ENCODE results near the gene YWHAB.
A peak's percentile ranks its signal among the peaks of the same experiment; 100 is the strongest.
"Not testable (repeated sequence)": the region's sequence is repeated elsewhere in the genome, so short reads cannot be mapped to it uniquely, and the experiment has no call there.

Gene YWHAB

DNA sequence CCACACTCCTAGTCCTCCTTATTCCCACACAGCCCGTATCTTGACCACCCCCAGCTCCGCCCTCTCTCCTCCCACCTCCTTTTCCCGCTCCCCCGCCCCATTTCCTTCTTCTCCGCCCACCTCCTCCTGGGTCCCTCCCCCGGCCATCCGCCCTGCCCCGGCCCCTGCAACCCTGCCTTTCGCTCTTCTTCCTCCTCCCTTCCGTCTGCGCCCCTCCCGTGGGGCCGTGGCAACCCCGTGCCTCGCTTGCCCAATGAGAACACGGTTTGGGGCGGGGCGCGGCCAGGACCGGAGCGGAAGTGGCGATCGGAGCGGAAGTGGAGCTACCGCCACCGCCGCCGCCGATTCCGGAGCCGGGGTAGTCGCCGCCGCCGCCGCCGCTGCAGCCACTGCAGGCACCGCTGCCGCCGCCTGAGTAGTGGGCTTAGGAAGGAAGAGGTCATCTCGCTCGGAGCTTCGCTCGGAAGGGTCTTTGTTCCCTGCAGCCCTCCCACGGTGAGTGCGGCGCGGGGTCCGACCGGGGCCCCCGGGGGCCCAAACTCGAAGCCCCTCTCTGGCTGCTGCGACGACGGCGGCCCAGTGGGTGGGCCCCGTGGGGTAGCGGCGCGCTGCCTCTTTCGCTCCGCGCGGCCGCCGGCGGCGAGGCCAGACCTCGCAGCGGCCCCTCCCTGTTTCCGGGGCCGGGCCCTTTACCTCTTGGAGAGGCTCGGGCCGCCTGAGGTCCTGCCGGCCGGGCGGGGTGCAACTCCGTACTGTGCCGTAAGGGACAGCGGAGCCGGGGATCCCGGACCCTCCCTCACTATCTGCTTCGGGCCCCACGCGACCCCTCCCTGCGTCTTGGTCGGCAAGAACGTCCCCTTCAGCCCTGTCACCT, at the start of gene YWHAB:
Gene YWHAB, plus strand, starts transcription at position 314 of the 874 bp plus-strand sequence. CDS start 15,829 bp downstream, outside the sequence.
- peak; percentile 99 for DNase-seq

DNA sequence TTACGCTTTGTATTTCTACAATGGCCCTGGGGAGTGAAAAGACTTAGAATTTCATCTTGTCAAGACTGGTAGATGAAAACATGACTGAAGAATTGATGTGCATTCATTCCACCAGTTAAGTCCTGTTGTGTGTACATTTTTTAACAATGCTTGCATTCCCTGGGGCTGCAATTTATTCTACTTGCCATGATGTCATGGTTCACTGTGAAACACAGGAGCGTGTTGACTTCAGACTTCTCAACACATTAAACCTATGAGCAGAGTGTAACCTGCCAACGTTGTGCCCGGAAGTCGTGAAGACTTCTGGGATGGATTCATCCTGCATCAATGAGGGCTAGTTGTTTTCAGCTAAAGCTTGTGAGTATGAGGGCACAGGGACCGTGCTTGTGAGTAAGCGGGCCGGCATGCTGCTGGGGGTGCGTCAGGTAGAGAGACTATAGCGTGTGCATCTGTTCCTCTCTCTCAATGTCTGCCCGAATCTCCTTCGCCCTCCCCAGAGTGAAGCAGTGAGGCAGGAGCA, 48.8 kb upstream of the YWHAB start:
- DNase-seq = no peak

DNA sequence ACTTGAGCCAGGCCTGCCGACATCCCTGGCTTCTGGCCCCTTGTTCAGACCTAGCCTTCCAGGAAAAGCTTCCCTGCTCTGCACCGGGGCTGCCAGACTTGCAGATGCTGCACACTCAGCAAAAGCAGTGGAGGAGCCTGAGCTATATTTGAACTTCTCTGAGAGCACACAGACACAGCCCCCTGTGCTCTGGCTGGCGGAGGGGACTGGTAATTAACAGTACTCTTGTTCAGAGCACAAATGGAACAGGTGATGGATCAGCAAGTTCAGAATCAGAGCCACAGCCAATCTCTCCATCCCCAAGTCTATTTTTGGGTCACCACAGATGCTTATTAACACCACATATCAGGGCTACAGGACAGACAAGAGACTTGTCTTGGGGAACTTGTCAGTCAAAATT, 47.6 kb upstream of the YWHAB start:
- no peak for DNase-seq

DNA sequence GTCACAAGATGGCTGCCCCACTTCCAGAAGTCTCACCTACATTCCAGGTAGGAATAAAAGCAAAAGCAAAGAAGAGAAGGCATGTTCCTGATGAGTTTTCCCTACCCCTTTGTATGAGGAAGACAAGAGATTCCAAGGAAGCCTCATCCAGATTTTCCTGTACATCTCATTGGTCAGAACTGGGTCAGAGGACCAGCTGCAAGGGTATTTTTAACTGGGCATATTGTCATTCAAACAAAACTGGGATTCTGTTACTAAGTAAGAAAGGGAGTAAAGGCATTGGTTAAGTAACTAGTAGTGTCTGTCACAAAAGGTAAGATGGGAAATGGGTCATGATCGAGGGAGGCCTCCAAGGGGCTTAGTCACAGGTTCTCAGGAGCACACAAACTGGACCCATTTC, 47.0 kb upstream of the YWHAB start:
- DNase-seq = no peak

DNA sequence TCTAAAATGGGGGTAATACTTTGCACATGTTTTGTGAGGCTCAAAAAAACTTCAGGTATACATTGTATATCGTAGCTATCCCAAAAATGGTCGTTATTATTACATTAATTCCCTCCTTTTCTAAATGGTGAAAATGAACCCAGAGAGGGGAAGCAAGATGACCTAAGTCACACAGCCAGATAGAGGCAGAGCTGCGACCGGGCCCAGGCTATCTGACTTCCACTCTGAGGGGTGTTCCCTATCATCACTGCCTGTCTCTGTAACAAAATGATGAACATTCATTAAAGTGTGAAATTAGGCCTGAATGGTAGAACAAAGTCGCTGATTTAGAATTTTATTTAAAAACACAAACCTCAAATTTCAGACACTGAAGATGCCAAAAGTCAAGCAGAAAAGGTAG, 46.0 kb upstream of the YWHAB start:
- DNase-seq = no peak

DNA sequence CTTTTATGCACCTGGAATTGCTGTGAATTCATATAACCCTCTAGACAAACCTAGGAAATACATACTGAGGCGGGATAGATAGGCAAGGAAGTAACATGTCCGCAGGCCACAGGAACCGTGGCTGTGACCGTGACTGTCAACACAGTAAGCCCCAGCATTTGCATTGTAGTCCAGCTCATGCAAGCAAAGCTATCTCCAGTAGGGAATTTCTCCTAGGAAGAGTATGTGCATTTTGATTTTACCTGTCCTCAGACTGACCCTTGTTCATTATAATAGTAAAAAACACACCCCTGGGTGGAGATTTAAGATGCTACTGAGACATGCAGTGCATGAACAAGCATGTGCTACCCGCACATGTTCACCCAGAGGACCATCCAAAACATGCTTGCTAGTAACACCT, 44.7 kb upstream of the YWHAB start:
- no peak for DNase-seq

DNA sequence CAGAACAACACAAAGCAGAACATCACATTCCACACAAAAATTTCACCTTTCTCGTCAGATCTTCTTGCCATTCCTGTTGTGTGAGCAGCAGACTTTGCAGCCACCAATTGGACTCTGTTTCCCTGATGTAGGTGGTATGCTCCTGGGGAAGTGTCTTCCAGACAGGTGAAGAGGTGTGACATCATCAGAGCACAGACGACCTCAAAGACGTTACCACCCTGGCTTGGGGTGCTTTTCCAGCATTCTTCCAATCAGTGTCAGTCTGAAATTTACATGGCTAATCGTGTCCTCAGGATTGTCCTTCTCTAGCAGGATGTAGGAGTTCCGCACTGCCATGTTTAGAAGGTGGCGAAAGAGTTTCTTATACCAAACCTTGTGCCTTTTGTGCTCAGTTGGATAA, 43.5 kb upstream of the YWHAB start:
- DNase-seq = no peak

DNA sequence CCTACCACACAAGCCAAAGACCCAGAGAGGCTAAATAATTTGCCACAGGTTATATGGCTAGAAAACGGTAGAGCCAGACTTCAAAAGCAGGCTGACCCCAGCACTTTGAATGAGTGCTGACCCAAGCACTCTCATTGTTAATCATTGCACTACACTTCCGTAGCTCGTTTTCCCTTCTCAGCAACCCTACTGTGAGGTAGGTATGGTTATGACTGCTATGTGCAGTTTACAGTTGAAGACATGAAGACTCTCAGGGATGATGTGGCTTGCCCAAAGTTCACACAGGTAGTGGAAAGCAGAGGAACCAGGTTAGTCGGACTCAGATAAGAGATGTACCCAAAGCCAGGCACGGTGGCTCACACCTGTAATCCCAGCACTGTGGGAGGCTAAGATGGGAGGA, 41.6 kb upstream of the YWHAB start:
- no peak for DNase-seq

DNA sequence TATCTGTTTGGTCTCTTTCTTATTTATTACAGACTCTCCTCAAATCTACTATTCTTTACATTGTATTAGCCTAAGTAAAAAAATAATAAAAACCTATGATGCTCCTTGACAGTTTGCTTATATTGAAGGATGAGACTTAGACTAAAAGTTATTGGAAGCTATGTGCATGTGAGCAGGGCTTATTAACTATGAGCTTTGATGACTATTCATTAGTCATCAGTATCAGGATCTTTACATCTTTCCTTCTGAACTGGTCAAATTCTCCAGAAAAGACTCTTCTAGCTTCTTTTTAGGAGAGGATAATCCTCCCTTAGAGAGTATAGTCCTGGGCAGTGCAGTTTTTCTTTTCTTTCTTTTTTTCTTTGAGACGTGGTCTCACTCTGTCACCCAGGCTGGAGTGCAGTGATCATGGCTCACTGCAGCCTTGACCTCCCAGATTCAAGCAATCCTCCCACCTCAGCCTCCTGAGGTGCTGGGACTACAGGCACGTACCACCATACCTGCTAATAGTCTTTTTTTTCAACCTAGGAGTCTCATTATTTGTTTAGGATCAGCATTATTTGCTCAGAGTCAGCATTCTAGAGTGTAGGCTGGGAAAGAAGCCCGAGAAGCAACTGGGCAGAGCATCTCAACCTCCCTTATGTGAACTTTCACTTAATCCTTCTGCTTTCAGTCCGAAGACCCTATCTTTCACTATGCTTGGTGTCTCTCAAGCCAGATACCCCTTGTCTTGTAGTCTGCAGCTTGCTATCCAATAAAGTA, 37.1 kb upstream of the YWHAB start:
- no peak for DNase-seq

DNA sequence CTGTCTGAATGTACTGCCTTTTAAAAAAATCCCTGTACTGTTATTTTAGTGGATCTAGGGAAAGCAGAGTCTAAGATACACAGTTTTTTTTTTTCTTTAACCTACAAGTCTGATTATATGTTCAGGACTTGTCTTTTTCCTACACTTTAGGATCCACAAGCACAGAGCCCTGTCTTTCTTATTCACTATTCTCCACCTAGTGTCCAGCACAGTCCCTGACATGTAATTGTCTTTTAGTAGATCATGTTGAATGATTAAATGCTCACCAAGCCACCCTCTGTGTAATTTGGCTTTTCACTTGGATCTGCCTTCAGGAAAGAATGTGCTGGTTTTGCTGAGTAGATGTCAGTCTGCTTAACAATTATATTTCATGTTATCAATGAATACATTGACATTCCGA, 35.8 kb upstream of the YWHAB start:
- DNase-seq = no peak

DNA sequence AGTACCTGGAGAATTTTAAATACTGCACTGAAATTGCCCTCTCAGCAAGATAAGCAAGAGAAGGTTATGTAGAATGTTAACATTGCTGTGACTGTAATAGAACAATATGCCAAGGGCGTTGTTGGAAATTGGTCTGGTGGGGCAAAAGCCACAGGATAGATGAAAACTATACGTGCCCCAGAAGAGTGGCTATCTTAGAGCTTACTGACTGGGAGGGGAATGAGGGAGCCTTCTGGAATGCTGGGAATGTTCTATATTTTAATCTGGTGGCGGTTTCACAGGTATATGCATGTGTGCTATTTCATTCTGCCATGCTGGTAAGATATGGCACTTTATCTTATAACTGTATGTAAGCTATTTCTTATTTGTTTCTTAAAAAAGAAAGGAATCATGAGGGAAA, 35.2 kb upstream of the YWHAB start:
- DNase-seq = no peak

DNA sequence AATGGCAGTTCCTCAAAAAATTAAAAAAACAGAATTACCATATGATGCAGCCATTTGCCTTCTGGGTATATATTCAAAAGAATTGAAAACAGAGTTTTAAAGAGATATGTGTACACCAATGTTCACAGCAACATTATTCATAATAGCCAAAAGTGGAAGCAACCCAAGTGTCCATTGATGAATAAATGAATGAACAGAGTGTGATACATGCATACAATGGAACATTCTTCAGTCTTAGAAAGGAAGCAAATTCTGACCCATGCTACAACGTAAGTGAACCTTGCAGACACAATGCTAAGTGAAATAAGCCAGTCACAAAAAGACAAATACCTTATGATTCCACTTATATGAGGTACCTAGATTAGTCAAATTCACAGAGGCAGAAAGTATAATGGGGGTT, 34.7 kb upstream of the YWHAB start:
- no peak for DNase-seq

DNA sequence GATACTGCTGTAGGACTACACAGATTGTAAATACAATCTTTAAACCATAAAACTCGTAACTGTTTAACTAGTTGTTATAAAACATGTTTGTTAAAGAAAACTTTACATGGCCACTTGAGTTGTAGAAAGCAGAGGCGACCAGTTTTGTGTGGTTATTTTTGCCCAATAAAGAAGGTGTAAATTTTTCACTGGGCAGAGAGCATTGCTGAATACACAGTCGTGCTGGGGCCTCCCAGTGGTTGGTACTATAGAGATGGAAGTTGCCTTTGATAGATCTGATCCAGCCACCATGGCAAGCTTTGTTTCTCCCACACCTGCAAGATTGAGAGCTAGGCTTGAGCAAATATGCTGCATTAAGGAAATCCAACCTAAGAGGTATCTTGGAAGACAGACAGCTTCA, 34.0 kb upstream of the YWHAB start:
- no peak for DNase-seq

DNA sequence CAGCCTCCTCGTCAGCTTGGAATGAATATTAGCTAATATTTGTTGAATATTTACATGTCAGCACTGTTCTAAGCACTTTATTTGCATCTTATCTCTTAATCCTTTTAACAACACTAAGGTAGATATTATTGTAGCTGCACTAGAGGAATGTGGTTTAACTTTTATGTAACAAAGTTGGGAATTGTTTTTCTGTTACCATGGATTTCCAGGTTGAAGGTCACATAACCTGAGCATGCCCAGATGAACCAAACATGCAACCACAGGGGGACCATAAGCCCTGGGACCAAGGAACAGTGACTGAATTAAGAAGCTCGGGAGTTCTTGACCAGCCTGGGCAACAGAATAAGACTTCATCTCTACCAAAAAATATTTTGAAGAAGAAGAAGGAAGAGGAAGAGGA, 29.1 kb upstream of the YWHAB start:
- DNase-seq = no peak

DNA sequence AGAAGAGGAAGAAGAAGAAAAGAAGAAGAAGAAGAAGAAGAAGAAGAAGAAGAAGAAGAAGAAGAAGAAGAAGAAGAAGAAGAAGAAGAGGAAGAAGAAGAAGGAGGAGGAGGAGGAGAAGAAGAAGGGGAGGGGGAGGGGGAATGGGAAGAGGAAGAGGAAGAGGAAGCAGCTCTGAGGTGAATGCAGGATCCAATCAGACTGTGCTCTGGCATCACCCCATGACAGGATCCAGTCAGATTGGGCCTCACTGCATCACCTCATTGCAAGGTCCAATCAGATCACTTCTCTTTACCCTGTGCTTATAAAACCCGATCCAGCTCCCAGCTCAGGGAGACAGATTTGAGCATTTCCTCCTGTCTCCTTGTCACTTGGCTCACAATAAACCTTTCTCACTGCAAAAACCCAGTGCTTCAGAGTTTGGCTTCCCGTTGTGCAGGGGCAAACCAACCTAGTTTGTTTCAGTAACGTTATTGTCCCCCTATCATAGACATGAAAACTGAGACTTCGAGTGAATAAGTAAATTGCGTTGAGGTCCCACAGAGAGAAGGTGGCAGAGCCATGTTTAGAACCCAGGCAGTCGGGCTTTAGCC, 28.6 kb upstream of the YWHAB start:
- no peak for DNase-seq

DNA sequence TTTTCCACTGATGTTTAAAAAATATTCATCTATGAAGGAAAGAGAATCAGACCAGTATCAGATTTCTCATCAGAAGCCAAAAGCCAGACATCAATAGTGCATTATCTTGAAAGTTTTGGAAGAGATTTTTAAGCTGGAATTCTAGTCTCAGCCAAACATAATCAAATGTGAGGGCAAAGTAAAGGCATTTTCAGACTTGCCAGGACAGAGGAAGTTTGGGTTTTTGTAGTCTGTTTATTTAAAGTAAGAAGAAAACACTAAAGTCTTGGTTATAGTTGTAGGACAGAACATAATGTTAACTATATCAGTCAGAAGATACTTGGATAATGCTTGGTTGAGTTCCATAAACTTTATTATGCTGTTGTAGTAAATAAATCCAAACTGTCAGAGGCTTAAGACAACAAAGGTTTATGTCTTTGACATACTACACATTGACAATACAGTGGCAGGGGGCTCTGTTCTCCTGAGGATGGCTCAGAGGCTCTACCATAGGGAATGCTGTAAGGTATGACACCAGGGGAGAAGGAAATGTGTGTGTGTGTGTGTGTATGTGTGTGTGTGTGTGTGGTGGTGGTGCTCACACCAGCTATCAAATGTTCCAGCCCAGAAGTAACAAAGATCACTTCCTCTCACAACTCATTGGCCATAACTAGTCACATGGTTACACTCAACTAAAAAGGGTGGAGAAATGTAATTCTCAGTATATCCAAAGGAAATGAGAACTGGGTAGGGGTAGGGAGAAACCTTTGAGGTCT, 26.7 kb upstream of the YWHAB start:
- no peak for DNase-seq

DNA sequence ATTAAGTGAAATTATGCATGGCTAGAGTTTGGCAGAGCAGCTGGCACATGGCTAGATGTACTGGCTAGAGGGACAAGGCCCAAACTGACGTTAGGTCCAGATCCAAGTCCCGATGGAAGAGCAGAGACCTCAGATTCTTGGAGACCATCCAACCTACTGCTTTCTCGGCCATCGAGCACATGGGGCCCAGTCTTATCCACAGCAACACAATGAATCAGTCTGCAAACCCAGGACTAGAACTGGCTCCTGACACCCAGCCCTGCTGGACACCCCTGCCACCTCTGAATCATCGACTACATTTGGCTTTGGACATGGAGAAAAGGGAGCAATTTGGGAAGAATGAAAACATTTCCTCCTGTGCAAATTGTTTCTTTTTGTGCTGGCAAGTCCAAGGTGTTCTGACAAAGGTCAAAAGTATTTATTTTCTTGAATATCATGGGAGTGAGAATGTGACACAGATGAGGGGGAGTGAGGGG, 23.9 kb upstream of the YWHAB start:
- no peak for DNase-seq

DNA sequence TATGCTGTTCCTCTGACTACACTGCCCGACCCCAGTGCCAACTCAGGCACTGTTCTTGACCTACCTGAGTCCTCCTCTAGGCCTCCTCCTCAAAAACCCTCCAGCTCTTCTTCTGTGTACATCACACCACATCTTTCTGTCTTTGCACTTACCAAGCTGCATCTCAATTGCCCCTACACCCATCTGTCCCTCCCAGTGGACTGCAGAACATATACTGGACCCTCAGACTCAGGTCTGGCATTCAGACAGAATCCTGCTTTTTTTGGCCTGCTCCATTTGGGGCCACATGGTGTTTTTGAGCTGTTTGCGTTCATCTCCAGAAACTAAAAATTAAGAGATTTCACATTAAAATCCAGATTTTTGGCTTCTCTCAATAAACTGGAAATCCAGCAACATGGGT, 23.2 kb upstream of the YWHAB start:
- DNase-seq = no peak

DNA sequence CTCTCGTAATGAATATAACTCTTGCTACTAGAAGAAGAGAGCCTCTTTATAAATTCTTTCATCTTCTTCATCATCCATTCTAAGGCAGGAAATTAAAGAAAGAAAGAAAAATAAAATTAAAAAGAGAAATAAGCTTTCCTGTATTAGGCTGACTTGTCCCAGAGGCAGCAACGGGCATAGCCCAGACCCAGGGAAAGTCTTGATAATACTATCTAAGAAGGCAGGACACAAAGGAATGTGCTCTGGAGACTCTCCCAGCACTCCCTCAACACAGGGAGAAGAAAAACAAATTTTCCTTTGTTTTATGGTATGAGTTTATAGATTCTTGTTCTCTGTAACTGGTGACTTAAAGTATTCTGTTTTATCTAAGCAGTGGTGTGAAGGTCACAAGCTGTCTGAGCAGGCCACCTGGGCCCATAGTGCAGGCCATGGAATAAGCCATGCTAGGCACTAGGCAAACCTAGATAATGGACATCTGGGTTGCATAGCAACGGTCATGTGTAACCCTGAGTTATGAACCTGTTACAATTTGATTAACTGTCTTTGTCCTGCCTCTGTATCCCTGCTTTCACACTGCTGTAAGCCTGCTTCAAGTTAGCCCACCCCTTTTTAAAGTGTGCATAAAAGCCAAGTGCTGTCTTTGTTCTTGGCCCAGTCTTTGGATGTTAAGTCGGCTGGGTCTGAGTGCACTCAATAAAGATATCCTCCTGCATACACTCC, 22.0 kb upstream of the YWHAB start:
- DNase-seq = not testable (repeated sequence)

DNA sequence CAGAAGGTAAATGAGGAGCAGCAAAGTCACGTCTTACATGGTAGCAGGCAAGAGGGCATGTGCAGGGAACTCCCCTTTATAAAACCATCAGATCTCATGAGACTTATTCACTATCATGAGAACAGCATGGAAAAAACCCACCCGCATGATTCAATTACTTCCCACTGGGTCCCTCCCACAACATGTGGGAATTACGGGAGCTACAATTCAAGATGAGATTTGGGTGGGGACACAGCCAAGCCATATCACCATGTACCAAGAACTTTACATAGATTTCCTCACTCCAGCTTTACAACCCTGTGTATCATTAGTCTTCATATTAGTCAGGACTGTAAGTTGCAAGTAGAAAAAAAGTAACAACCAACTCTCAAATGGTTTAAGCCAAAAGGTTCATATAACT, 21.0 kb upstream of the YWHAB start:
- not testable (repeated sequence) for DNase-seq

DNA sequence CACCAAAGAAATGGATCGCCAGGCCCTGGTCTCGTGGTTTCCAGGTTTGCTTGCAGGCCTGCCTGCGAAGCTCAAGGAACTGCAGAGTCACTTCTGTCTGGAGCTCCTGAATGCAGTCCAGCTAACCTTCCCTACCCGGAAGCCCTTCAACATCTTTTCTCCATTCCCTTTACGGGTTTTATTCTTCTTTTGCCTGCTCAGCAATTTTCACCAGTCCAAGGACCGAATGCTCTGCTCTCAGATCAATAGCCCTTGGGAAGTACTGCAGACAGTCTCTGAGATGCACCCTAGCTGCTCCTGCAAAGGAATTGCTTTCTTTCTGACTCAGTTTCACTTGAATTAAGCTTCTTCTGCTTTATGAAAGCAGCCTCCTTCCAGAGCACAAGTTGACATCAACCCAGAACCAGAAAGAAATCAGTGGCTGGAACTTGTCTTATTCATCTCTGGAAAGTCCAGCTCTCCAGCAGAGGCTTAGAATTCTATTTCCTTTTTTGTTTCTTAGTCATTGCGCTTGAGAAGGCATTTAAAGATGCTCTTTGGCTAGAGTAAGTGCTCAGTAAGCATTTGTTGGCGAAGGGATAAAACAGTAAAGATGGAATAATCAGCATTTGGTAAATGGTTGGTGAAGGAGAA, 18.7 kb upstream of the YWHAB start:
- no peak for DNase-seq

DNA sequence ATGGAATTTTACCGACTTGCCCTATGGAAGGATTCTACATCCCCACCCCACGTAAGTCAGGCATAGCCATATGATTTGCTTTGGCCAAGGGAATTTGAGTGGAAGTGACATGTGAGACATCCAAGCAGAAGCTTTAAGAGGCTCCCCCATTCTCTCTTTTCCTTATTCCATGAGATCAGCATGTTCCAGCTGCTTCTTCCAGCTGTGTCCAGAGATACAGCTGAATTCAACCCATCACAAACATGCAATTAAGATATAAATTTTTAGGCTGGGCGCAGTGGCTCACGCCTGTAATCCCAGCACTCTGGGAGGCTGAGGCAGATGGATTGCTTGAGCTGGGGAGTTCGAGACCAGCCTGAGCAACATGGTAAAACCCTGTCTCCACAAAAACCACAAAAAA, 16.0 kb upstream of the YWHAB start:
- no peak for DNase-seq

Data from stimulated activated CD4-positive, alpha-beta T cell treated with anti-CD3 and anti-CD28 coated beads, Interleukin-1b, Interleukin-23, amount 100 ng/mL, for 48 hours (primary cell).